Measurements from ENCODE around the gene ZNF81. TPM values are rescaled to one million over a fixed set of nuclear protein-coding genes. Genes with fewer than 3 reads are reported as not detected.

ZNF81 gene
- total and polyA plus RNA-seq, 2 of the 4 experiments (the other 2 are of a cell fraction) = 2.1 to 4.5 TPM

DNA sequence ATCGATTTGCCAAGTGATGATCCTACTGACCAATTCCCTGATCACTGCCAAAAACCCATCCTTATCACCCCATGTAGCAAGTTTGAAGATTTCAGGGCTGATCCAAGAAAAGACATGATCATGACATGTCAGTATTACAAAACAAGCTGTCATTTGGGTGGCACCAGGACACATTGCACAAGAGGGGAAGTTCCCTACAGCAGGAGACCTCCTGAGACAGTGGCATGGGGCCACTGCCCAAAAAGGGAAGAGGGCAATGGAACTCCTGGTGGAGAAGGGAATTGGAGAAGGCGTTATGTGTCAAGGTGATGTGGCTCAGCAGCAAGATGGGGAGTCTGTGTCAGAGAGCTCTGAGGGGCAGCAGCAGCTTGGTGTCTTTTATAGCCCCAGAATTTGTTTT lies 123.7 kb downstream of the ZNF81 start:
- Histone ChIP-seq H4K20me1 (ENCODE audit: insufficient read depth, low read length) (no peaks in the 10 kb centered on the region), H3K9ac (ENCODE audit: low read depth, low read length) (no peak overlapping the region), H3K4ac (ENCODE audit: low read depth, low read length) (no peak overlapping the region), H3K56ac (ENCODE audit: extremely low read depth, insufficient read depth, low read length) (no peak overlapping the region), H4K5ac (ENCODE audit: low read depth, low read length) (no peak overlapping the region), H3K18ac (ENCODE audit: low read depth, low read length) (no peak overlapping the region), H2AK5ac (ENCODE audit: low read depth, low read length) (no peak overlapping the region), H3K14ac (replicated peaks; ENCODE audit: low read depth, low read length) (no peak overlapping the region), H4K91ac (ENCODE audit: insufficient read depth, low read depth, low read length) (no peak overlapping the region), H2BK5ac (ENCODE audit: low read depth, low read length, poor library complexity, severe bottlenecking) (no peak overlapping the region), H3K23ac (ENCODE audit: low read depth, low read length) (no peak overlapping the region), H2AFZ (replicated peaks; ENCODE audit: low read length, poor library complexity) (no peak overlapping the region), H4K8ac (ENCODE audit: low read depth in 2 of 2, low read length in 2 of 2) (no peak overlapping the region), H3K4me3 (ENCODE audit: insufficient read depth, low read depth, low read length) (no peak overlapping the region), H3K27ac (ENCODE audit: insufficient read depth, low read length) (no peak overlapping the region), H3K4me2 (ENCODE audit: low read depth, low read length) (no peak overlapping the region), H3K27me3 (ENCODE audit: control insufficient read depth, insufficient read depth, low read length) (no peaks in the 10 kb centered on the region), H3K9me3 (ENCODE audit: control insufficient read depth, insufficient read depth, low read length) (peaks cover 15% of the 10 kb centered on the region), H2BK120ac (ENCODE audit: low read depth, low read length) (no peak overlapping the region), H2BK15ac (ENCODE audit: low read depth, low read length) (no peak overlapping the region), H2BK20ac (ENCODE audit: low read depth, low read length) (no peak overlapping the region), H3K36me3 (ENCODE audit: control insufficient read depth, insufficient read depth, low read length) (no peaks in the 10 kb centered on the region), H3K4me1 (ENCODE audit: control insufficient read depth, insufficient read depth, low read length) (no peaks in the 10 kb centered on the region), H3K79me1 (ENCODE audit: low read depth in 1 of 2, low read length in 2 of 2) (no peaks in the 10 kb centered on the region), H2AK9ac (replicated peaks; ENCODE audit: low read depth, low read length, poor library complexity) (no peak overlapping the region), H3K9me1 (ENCODE audit: insufficient read depth, low read length) (no peaks in the 10 kb centered on the region)
- TF ChIP-seq MAZ (IDR thresholded peaks at IDR 0.05; ENCODE audit: borderline replicate concordance, low read depth, low read length) (no peak), BHLHE40 (IDR thresholded peaks at IDR 0.05; ENCODE audit: low read depth, low read length) (no peak), MAFK (IDR thresholded peaks at IDR 0.05; ENCODE audit: low read depth, low read length) (no peak), MXI1 (IDR thresholded peaks at IDR 0.05; ENCODE audit: borderline replicate concordance, low read depth, low read length) (no peak), CEBPB (IDR thresholded peaks at IDR 0.05; ENCODE audit: low read depth, low read length) (no peak), CHD1 (IDR thresholded peaks at IDR 0.05; ENCODE audit: low read depth, low read length) (no peak), FOS (IDR thresholded peaks at IDR 0.05; ENCODE audit: low read depth, low read length) (no peak), NFE2L2 (IDR thresholded peaks at IDR 0.05; ENCODE audit: low read depth, low read length) (no peak), RAD21 (IDR thresholded peaks at IDR 0.05; ENCODE audit: low read length) (no peak), RFX5 (IDR thresholded peaks at IDR 0.05; ENCODE audit: low read depth, low read length) (no peak), CTCF (conservative IDR thresholded peaks at IDR 0.05; ENCODE audit: low read depth, low read length) (no peak), SMC3 (IDR thresholded peaks at IDR 0.05; ENCODE audit: low read depth, low read length) (no peak), RCOR1 (IDR thresholded peaks at IDR 0.05; ENCODE audit: insufficient replicate concordance, low read length) (no peak), POLR2A (IDR thresholded peaks at IDR 0.05; ENCODE audit: low read depth, low read length) (no peak), ELK1 (IDR thresholded peaks at IDR 0.05; ENCODE audit: borderline replicate concordance, low read depth, low read length) (no peak)
- TF ChIP-seq, protein P1, sequence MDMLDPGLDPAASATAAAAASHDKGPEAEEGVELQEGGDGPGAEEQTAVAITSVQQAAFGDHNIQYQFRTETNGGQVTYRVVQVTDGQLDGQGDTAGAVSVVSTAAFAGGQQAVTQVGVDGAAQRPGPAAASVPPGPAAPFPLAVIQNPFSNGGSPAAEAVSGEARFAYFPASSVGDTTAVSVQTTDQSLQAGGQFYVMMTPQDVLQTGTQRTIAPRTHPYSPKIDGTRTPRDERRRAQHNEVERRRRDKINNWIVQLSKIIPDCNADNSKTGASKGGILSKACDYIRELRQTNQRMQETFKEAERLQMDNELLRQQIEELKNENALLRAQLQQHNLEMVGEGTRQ (IDR thresholded peaks at IDR 0.05; ENCODE audit: low read depth, low read length) = no peak
- in situ Hi-C loops (cut with MboI; ENCODE audit: low sequenced_read_pairs) = no loop called here
- BruUV-seq (replicated peaks) = no TSS peak
- WGBS, 2 experiments (ENCODE audit: extremely low coverage in 2 of 2, insufficient read length in 1 of 2) = no CpG with 5 or more reads among the region's 2 CpGs
- intact Hi-C loops (cut with micrococcal nuclease) = no loop called here
- dilution Hi-C loops (cut with HindIII; ENCODE audit: low sequenced_read_pairs, unreplicated experiment) = no loop called here
- ChIA-PET CTCF (no interaction called here), POLR2A (ENCODE audit: unreplicated experiment) (no interaction called here)
- ATAC-seq (ENCODE audit: low read depth) (no peak), DNase-seq (no peak)
